Lung (tissue), 12 donors: Measurements from ENCODE around the gene FBLN1. TPM values are rescaled to one million over a fixed set of nuclear protein-coding genes. Genes with fewer than 3 reads are reported as not detected.

Experiments
- ATAC-seq: fragments of 200-7000 bp; cut with Tn5 transposase; one replicate; pipeline ENCODE4 v1.9.1; 2020; ENCODE audit warnings: moderate number of reproducible peaks; ENCODE audit not compliant: insufficient read depth, low FRiP score
- DNase-seq, 3 donors: peaks; one replicate each; pipeline ENCODE4 v3.0.0-alpha.2; 2013 to 2017
- H3K27ac ChIP-seq, 2 donors: one replicate each; pipeline ENCODE4 v1.5.1; 2013; ENCODE audit warnings: mild to moderate bottlenecking in 2 of 2, moderate library complexity in 2 of 2, control low read depth in 1 of 2, inconsistent platforms in 1 of 2, low read depth in 1 of 2, low read length in 1 of 2
- H3K27me3 ChIP-seq, 3 donors: one replicate each; pipeline ENCODE4 v1.5.1; 2013; ENCODE audit warnings: low read length in 2 of 3; ENCODE audit not compliant: control insufficient read depth in 3 of 3, insufficient read depth in 3 of 3
- H3K36me3 ChIP-seq, 4 donors: one replicate each; pipeline ENCODE4 v1.5.1; 2013; ENCODE audit warnings: low read length in 4 of 4, mild to moderate bottlenecking in 1 of 4, moderate library complexity in 1 of 4; ENCODE audit not compliant: control insufficient read depth in 4 of 4, insufficient read depth in 4 of 4
- H3K4me1 ChIP-seq, 5 donors: one replicate each; pipeline ENCODE4 v1.5.1; 2013; ENCODE audit warnings: low read length in 5 of 5, mild to moderate bottlenecking in 2 of 5, moderate library complexity in 1 of 5; ENCODE audit not compliant: control insufficient read depth in 5 of 5, insufficient read depth in 5 of 5
- H3K4me3 ChIP-seq: one replicate; pipeline ENCODE4 v1.5.1; 2013; ENCODE audit warnings: mild to moderate bottlenecking, control low read depth, moderate library complexity
- H3K9ac ChIP-seq, 2 donors: one replicate each; pipeline ENCODE4 v1.5.1; 2013; ENCODE audit warnings: low read length in 2 of 2, control low read depth in 1 of 2; ENCODE audit not compliant: insufficient read depth in 1 of 2
- H3K9me3 ChIP-seq, 4 donors: one replicate each; pipeline ENCODE4 v1.5.1; 2013; ENCODE audit warnings: low read length in 3 of 4, mild to moderate bottlenecking in 1 of 4, moderate library complexity in 1 of 4; ENCODE audit not compliant: control insufficient read depth in 4 of 4, insufficient read depth in 3 of 4
- CTCF ChIP-seq: IDR thresholded peaks from 2 replicates; pipeline ENCODE4 v1.5.1; 2012; ENCODE audit warnings: mild to moderate bottlenecking; ENCODE audit errors: control extremely low read depth, extremely low read depth
- WGBS, 2 donors: extraction: QIAGEN DNeasy Blood & Tissue Kit; methylation state at CpG; one replicate each; pipeline ENCODE4 v1.1.7; 2013; 5-methylcytosine and 5-hydroxymethylcytosine counted together
- polyA plus RNA-seq, 2 donors: library from polyadenylated mRNA; stranded (reverse); fragments of 200-250 nt; gene quantifications; one replicate each; pipeline ENCODE4 v1.2.1, GENCODE V29; 2013
- total RNA-seq, 2 donors: library from RNA; depleted of rRNA in 1 of 2; stranded (reverse); fragments of >200 nt in 1 of 2; gene quantifications; one replicate each; pipeline ENCODE4 v1.2.1, GENCODE V29; 2014 to 2021
- donor health status: control.
- donor health status: control.
- donor health status: Bipolar disorder and iron deficiency.
- donor health status: healthy.
- donor health status: DM: yes; HTN: yes; CAD: no.

FBLN1 gene
- total and polyA plus RNA-seq, 4 donors = 82.7 to 357 (median 233) TPM

DNA sequence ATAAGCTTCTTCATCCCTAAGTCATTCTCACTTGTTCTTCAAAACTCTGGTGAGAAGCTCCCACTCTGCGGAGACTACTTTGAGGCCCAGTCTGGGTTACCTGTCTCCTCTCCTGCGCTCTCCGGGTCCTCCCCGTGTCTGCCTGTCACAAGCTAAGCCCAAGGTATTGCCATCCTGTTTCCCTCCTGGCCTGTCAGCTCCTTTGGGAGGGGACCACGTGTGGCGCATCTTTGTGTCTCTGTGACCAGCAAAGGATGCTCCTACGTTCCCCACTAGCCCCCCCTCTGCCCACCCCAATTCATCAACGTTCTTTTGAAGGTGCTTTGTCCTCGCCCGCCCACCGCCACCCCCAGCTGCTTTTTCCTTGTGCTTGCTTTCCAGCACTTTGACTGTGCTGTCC, 31.8 kb upstream of the FBLN1 start:
- 82 to 89% methylated on average over 11 of the region's 11 CpGs for WGBS, 2 donors
- TF ChIP-seq CTCF = no peak
- Histone ChIP-seq H3K4me1 (peaks cover 0 to 25% (median 12%) of the 10 kb centered on the region in 5 donors), H3K27me3 (no peaks in the 10 kb centered on the region), H3K9me3 (peaks cover 0 to 2% (median 0%) of the 10 kb centered on the region in 4 donors), H3K27ac (no peak overlapping the region), H3K36me3 (no peaks in the 10 kb centered on the region), H3K4me3 (no peak overlapping the region), H3K9ac (no peak overlapping the region)
- ATAC-seq = no peak
- no peak for DNase-seq

DNA sequence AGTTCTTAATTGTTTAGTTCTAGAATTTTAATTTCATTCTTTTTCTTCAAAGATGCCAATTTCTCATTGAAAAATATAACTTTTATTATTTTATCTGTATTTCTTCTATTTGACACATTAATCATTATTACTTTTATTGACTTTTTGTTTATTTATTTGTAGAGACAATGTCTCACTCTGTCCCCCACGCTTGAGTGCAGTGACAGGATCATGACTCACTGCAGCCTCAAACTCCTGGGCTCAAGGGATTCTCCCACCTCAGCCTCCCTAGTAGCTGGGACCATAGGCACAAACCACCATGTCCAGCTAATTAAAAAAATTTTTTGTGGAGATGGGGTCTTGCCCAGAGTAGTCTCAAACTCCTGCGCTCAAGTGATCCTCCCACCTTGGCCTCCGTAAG, 30.3 kb upstream of the FBLN1 start:
- Histone ChIP-seq H3K9ac (no peak overlapping the region), H3K27ac (no peak overlapping the region), H3K4me1 (peaks cover 0 to 28% (median 12%) of the 10 kb centered on the region in 5 donors), H3K9me3 (peaks cover 0 to 4% (median 0%) of the 10 kb centered on the region in 4 donors), H3K36me3 (no peaks in the 10 kb centered on the region), H3K4me3 (no peak overlapping the region), H3K27me3 (no peaks in the 10 kb centered on the region)
- WGBS, 2 donors = 94% methylated on average over 3 of the region's 3 CpGs
- no peak for ATAC-seq
- no peak for DNase-seq
- no peak for TF ChIP-seq CTCF

DNA sequence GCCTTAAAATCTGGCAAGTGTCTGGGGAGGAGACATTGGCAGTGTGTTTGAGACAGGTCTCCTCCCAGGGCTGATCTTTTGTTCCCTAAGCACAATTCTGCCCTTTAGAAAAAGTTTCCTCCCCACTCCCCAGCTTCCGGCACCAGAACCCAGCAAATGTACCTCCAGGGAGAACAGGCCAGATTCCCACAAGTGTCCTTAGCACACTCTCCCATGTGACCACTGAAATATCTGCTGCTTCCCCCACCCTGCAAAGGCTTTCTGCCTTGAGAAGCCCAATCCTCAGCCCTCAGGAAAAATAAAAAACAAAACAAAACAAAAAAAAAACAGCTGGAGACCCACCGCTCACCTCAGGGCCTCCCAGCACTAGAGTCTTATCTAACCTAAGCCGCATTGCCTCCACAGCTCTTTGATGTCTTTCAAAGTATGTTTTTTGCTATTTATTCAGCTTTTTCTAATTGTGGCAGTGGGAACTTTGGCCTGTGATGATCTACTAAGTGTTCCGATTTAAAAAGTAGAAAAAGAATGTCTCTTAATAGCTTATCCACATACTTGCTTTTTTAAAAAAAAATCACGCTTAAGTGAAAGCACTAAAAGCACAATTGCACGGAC, 29.0 kb upstream of the FBLN1 start:
- no peak for TF ChIP-seq CTCF

More for the DNA sequence above, 29.0 kb upstream of the FBLN1 start:
- Histone ChIP-seq H3K27me3 (no peaks in the 10 kb centered on the region), H3K4me1 (peaks cover 0 to 26% (median 12%) of the 10 kb centered on the region in 5 donors), H3K9me3 (peaks cover 0 to 3% (median 0%) of the 10 kb centered on the region in 4 donors), H3K27ac (no peak overlapping the region), H3K4me3 (no peak overlapping the region), H3K36me3 (no peaks in the 10 kb centered on the region), H3K9ac (no peak overlapping the region)
- DNase-seq (peak in 1 of 3 donors; percentile 34), ATAC-seq (no peak)
- WGBS, 2 donors = 78 to 90% methylated on average over 6 of the region's 6 CpGs
